Activated CD8-positive, alpha-beta memory T cell treated with anti-CD3 and anti-CD28 coated beads, Interleukin-2, amount 50 U/mL, for 24 hours (primary cell): ENCODE data around the gene ASB7.
"Not testable (repeated sequence)": the region's sequence is repeated elsewhere in the genome, so short reads cannot be mapped to it uniquely, and the experiment has no call there.

Source experiments
- DNase-seq: peaks from one replicate; pipeline ENCODE4 v3.0.0-alpha.2; 2020; ENCODE audit errors: extremely low read depth

The ASB7 gene

DNA sequence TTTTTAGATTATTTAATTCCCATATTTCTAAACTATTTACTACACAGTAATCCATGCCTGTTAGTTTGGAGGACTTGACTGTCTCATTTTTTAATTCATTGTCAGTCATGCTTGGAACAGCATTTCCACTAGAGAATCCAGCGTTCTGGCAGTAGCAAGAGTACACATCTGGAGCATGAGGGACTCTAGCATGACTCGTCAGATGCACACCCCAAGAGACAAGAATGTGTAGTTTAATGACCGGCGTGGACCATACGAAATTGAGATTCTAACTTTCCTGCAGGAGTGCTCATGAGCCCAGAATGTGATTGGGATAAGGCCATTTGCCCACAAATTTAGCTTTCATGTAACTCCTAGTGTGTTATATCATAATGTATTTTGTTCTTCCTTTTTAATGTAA is 48.9 kb downstream of the ASB7 start:
- DNase-seq, result no peak

DNA sequence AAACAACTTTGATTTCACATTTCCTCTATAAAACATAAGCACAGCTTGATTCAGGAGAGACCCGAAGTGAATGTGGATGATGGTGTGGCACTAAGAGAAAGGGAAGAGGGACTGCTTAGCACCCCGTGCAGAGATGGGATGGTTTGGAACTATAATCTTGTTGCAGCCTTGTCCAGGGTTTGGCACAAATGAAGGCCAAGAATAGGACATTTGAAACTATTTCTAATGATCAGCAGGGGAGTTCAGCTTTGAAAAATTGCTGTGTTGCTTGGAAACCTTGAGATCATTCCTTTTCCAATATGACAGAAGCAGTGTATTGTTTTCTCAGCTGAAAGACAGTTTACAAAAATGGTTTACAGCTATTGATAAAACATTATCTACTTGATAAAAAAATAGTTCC is 49.7 kb downstream of the ASB7 start:
- no peak for DNase-seq

DNA sequence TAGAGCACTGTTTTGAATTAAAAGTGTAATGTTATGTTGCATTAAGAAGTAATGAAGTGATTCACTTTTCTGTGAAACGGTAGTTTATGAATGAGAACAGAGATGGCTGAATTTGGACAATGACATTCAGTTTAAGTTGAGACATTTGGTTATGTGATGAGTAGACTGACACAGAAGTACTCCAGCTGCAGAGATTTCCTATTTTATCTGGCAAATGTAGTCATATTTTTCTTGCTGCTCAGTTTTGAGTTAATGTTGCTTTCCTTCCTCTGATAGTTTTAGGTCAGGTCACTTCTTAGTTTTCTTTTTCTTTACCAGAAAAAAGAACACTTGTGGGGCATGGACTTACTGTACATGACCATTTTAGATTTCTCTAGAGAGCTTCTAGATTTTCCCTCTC is 51.2 kb downstream of the ASB7 start:
- no peak for DNase-seq

DNA sequence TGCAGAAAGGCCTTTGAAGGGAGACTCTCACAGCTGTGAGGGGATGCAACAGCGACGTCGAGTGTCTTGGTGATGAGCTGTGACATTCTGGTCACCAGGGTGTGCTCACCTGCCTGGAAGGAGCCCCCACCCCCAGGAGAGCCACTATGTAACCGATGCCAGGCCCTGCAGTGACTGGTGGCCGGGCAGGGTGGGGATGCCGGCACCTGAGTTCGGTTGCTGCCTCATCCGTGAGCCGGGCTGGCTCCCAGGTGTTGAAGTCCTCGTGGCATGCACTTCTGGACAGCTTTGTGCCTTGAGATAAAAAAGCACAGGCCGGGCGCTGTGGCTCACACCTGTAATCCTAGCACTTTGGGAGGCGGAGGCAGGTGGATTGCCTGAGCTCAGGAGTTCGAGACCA is 56.5 kb downstream of the ASB7 start:
- DNase-seq, result no peak

DNA sequence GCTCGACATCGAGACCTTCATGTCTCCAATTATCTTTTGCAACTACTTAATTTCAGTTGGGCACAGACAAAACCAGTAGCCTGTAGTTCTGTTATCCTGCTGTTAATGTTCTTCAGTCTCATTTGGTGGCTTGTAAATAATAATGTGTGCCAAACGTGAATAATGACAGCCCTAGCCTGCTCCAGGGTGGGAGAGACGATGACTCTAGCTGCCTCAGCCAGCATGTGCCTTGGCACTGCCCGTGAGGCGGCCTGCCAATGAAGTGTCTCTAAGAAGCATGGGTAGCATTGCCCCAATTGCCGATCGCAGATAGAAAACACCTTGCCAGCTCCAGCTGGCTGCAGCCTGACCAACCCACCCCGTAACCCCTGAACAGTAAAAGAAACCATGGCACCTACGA is 58.8 kb downstream of the ASB7 start:
- DNase-seq, result no peak

GRCh38 chr15:100663086-100663914 is 60.9 kb downstream of the ASB7 start:
- DNase-seq, result no peak

GRCh38 chr15:100663915-100664281 is 61.5 kb downstream of the ASB7 start:
- DNase-seq, result no peak

DNA sequence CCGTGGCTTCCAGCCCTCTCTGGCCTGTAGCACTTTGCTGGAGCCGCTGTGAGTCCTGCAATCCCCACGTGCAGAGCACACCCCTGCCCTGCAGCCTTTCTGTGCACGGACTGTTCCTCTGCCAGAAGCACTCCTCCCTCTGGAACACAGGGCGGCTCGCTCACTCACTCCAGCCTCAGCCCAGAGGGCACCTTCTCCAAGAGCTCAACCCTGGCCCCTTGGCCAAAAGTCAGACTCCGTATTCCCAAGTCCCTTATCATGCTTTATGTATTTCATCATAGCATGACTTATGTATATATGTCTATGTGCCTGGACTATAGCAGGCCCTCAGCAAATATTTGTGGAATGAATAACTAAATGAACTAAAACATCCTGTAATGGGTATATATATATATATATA is 63.2 kb downstream of the ASB7 start:
- DNase-seq, result no peak

- DNase-seq, result no peak
Observed at GRCh38 chr15:100667405-100668347, 65.3 kb downstream of the ASB7 start.

DNA sequence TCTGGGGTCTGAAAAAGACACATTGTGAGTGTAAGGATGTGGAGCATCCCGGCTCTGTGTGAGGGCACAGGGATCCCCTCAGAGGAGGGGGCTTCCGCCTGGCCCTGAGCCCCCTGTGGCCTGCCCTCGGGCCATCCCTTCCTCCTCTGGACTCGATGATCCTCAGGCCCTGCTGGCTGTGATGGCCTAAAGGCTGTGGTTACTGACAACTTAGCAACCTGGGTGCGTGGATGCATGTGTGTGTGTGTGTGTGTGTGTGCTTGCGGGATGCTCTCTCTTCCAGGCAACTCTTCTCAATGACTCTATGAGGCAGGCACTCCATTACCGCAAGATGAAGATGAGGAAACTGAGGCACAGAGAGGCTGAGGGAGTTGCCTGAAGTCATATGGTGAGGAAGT is 66.0 kb downstream of the ASB7 start:
- DNase-seq, result no peak

GRCh38 chr15:100669260-100669659 is 66.9 kb downstream of the ASB7 start:
- DNase-seq, result no peak

GRCh38 chr15:100670505-100671021 is 68.2 kb downstream of the ASB7 start:
- DNase-seq, result no peak

GRCh38 chr15:100671124-100671680 is 68.8 kb downstream of the ASB7 start:
- no peak for DNase-seq

- no peak for DNase-seq
Observed at GRCh38 chr15:100671858-100672543, 69.6 kb downstream of the ASB7 start.

DNA sequence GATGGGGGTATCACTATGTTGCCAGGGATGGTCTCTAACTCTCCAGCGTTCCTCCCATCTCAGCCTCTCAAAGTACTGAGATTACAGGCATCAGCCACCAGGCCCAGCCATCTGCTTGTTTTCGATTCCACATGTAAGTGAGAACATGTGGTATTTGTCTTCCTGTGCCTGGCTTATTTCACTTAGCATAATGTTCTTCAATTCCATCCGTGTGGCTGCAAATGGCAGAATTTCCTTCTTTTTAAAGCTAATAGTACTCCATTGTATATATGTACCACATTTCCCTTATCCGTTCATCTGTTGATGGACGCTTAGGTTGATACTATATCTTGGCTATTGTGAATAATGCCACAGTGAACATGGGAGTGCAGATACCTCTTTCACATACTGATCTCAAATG is 70.6 kb downstream of the ASB7 start:
- DNase-seq, result no peak

DNA sequence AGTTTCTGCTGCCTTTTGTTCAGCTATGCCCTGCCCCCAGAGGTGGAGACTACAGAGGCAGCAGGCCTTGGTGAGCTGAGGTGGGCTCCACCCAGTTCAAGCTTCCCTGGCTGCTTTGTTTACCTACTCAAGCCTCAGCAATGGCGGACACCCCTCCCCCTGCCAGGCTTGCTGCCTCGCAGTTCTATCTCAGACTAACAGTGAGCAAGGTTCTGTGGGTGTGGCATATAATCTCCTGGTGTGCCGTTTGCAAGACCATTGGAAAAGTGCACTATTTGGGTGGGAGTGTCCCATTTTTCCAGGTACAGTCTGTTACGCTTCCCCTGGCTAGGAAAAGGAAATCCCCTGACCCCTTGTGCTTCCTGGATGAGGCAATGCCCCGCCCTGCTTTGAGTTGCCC is 76.8 kb downstream of the ASB7 start:
- not testable (repeated sequence) for DNase-seq

DNA sequence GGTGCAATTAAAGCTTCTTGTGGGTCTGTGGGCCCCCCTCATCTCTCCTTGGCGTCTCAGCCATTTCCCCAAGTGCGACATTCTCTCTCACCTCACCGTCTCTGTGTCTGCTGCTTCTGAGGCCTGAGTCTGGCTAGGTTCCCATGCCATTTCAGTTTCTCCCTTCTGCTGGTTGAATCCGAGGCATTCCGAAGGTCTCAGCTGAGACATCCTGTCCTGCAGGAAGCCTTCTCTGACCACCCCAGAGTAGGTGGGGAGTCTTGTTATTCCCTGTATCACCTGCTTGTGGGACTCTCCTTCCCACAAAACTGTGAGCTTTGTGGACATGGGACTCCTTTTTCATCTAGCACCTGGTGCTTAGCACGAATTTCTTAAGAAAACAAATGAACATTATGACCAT is 78.3 kb downstream of the ASB7 start:
- DNase-seq, result no peak

- DNase-seq, result no peak
Observed at GRCh38 chr15:100681335-100681746, 79.0 kb downstream of the ASB7 start.

DNA sequence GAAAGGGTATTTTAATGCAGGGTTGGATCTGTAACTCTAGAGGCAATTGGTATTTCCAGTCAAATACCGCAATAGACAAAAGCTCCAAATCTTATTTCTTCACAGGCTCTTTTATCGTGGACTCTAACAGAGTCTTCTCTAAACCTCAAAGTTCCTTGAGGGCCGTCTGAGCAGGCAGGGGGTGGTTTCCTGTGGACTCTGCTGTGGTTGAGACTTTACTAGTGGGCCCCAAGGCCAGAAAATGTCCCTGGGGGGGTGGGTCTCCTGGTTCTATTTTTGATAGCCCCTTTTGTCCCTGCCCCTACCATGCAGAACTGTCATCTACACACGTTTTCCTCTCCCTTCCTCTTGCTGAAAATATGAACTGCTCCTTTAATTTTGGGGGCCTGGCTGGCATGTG is 80.1 kb downstream of the ASB7 start:
- DNase-seq, result no peak

- no peak for DNase-seq
Observed at GRCh38 chr15:100683434-100683833, 81.0 kb downstream of the ASB7 start.

DNA sequence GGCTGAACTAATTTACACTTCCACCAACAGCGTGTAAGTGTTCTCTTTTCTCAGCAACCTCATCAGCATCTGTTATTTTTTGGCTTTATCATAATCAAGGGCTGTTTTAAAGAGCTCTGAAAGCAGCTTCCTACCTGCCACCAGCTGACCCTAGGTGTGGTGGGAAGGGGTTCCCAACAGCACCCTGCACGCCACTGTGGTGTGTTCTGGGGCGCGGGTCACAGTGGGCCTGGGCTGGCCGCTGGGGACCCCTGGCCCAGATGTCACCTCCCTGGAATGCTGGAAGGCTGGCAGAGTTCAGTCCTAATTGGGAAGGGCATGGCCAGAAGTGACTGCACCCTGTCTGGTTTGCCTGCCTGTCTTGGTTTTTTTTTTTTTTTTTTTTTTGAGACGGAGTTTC is 82.2 kb downstream of the ASB7 start:
- no peak for DNase-seq
